ENCODE data around the gene ARHGAP6.

Gene ARHGAP6

GRCh38 chrX:11089802-11090201 lies 575.9 kb downstream of the ARHGAP6 start:
- in situ Hi-C loops (cut with HindIII; ENCODE audit: low sequenced_read_pairs), result no loop called here
- TF ChIP-seq, protein P1, sequence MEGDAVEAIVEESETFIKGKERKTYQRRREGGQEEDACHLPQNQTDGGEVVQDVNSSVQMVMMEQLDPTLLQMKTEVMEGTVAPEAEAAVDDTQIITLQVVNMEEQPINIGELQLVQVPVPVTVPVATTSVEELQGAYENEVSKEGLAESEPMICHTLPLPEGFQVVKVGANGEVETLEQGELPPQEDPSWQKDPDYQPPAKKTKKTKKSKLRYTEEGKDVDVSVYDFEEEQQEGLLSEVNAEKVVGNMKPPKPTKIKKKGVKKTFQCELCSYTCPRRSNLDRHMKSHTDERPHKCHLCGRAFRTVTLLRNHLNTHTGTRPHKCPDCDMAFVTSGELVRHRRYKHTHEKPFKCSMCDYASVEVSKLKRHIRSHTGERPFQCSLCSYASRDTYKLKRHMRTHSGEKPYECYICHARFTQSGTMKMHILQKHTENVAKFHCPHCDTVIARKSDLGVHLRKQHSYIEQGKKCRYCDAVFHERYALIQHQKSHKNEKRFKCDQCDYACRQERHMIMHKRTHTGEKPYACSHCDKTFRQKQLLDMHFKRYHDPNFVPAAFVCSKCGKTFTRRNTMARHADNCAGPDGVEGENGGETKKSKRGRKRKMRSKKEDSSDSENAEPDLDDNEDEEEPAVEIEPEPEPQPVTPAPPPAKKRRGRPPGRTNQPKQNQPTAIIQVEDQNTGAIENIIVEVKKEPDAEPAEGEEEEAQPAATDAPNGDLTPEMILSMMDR (IDR thresholded peaks at IDR 0.05; ENCODE audit: low read depth, low read length, missing control alignments), result no peak
- H3K4me3 ChIP-seq (ENCODE audit: low read depth, low read length), result no peak overlapping the region

More at GRCh38 chrX:11089802-11090201, 575.9 kb downstream of the ARHGAP6 start:
- no peak for DNase-seq (ENCODE audit: low read depth)
